Endothelial cell of umbilical vein (primary cell): Measurements from ENCODE around the gene APOBEC4. TPM values are rescaled to one million over a fixed set of nuclear protein-coding genes. Genes with fewer than 3 reads are reported as not detected.

Experiments used
- BruUV-seq: library from RNA; stranded (reverse); fragments of 400-500 nt; replicated peaks from 2 replicates; lab custom pipeline; 2021; lab: Mats Ljungman, UMichigan
- CTCF ChIA-PET: fragments of 300-600, 350-600 bp; sonication (Branson Sonifier 250); formaldehyde crosslinking; loops from one replicate; lab custom pipeline; 2021; ENCODE audit warnings: antibody characterized with exemption, inconsistent platforms; lab: Charles Lee
- POLR2A ChIA-PET: fragments of 300-600, 350-600 bp; sonication (Branson Sonifier 250); formaldehyde crosslinking; loops from one replicate; lab custom pipeline; 2021; ENCODE audit warnings: antibody characterized with exemption, inconsistent platforms; lab: Charles Lee
- DNase-seq: peaks from one replicate; pipeline ENCODE4 v3.0.0-alpha.2; 2011; ENCODE audit warnings: low read depth, low spot score
- FAIRE-seq: peaks from 2 replicates; lab custom pipeline; 2011; peaks lifted over from hg19 to GRCh38; lab: Jason Lieb, UNC
- H2AFZ ChIP-seq: 2 replicates; pipeline ENCODE4 v1.6.0; 2012; ENCODE audit warnings: low read depth, low read length, control low read depth, inconsistent platforms
- H3K27ac ChIP-seq: 2 replicates; pipeline ENCODE4 v1.5.1; 2011; ENCODE audit warnings: low read depth, mild to moderate bottlenecking, control low read depth, low read length, moderate library complexity; ENCODE audit not compliant: insufficient read depth
- H3K27me3 ChIP-seq, 2 experiments: 2 replicates each; pipeline versions ENCODE4 v1.6.0 to v1.6.1; 2011; ENCODE audit warnings: low read length in 2 of 2, mixed read lengths in 1 of 2; ENCODE audit not compliant: control insufficient read depth in 2 of 2, insufficient read depth in 2 of 2
- H3K36me3 ChIP-seq, 2 experiments: 2 replicates in 1 of 2; 3 replicates in 1 of 2; pipeline ENCODE4 v1.5.1; 2011; ENCODE audit warnings: low read length in 2 of 2, mild to moderate bottlenecking in 1 of 2, moderate library complexity in 1 of 2; ENCODE audit not compliant: control insufficient read depth in 2 of 2, insufficient read depth in 2 of 2; ENCODE audit errors: extremely low read depth in 1 of 2
- H3K4me1 ChIP-seq: 3 replicates; pipeline ENCODE4 v1.5.1; 2011; ENCODE audit warnings: mild to moderate bottlenecking, low read length; ENCODE audit not compliant: control insufficient read depth, insufficient read depth; ENCODE audit errors: extremely low read depth
- H3K4me2 ChIP-seq: 2 replicates; pipeline ENCODE4 v1.6.1; 2011; ENCODE audit warnings: low read length, control low read depth, mixed read lengths; ENCODE audit not compliant: insufficient read depth
- H3K4me3 ChIP-seq, 3 experiments: fragments of 200-600 bp in 1 of 3; sonication (generic), shearing (Covaris generic) in 1 of 3; replicated peaks in 1 of 3; 2 replicates each; pipeline ENCODE4 v1.5.1; 2011 to 2016; ENCODE audit warnings: control low read depth in 3 of 3, low read length in 3 of 3, mild to moderate bottlenecking in 2 of 3, inconsistent platforms in 1 of 3, low read depth in 1 of 3, moderate library complexity in 1 of 3; ENCODE audit not compliant: insufficient read depth in 1 of 3
- H3K79me2 ChIP-seq: 2 replicates; pipeline ENCODE4 v1.6.0; 2012; ENCODE audit warnings: low read length, inconsistent platforms; ENCODE audit not compliant: control insufficient read depth, insufficient read depth
- H3K9ac ChIP-seq: replicated peaks from 2 replicates; pipeline ENCODE3; 2011; ENCODE audit warnings: low read length, control low read depth; ENCODE audit not compliant: insufficient read depth; ENCODE audit errors: extremely low read depth
- H3K9me1 ChIP-seq: replicated peaks from 3 replicates; pipeline ENCODE4 v1.6.0; 2011; ENCODE audit warnings: mild to moderate bottlenecking, low read length; ENCODE audit not compliant: control insufficient read depth, insufficient read depth; ENCODE audit errors: extremely low read depth
- H3K9me3 ChIP-seq: replicated peaks from 2 replicates; pipeline ENCODE4 v1.5.1; 2012; ENCODE audit warnings: low read length, inconsistent platforms; ENCODE audit not compliant: control insufficient read depth, insufficient read depth
- H4K20me1 ChIP-seq: replicated peaks from 2 replicates; pipeline ENCODE3; 2011; ENCODE audit warnings: mild to moderate bottlenecking, low read length; ENCODE audit not compliant: control insufficient read depth, insufficient read depth; ENCODE audit errors: extremely low read depth
- FOS ChIP-seq: IDR thresholded peaks from 2 replicates; pipeline ENCODE4 v1.6.1; 2011; ENCODE audit warnings: mild to moderate bottlenecking, low read length, moderate library complexity, borderline replicate concordance; ENCODE audit not compliant: insufficient read depth
- GATA2 ChIP-seq: IDR thresholded peaks from 2 replicates; pipeline ENCODE4 v1.7.0; 2011; ENCODE audit warnings: low read depth, mild to moderate bottlenecking, moderate library complexity, mixed read lengths, low read length; ENCODE audit not compliant: insufficient read length, insufficient read depth
- JUN ChIP-seq: IDR thresholded peaks from 2 replicates; pipeline ENCODE4 v1.6.1; 2011; ENCODE audit warnings: borderline replicate concordance, low read depth; ENCODE audit not compliant: insufficient read length, insufficient read depth
- MYC ChIP-seq: IDR thresholded peaks from one replicate; pipeline ENCODE4 v1.6.1; 2011; ENCODE audit warnings: mild to moderate bottlenecking, low read depth, low read length
- POLR2A ChIP-seq: IDR thresholded peaks from 2 replicates; pipeline ENCODE4 v1.6.1; 2012; ENCODE audit warnings: low read depth, mild to moderate bottlenecking, control low read depth, low read length
- dilution Hi-C: fragments of 300-500 bp; cut with MboI; formaldehyde crosslinking; loops from one replicate; pipeline ENCODE4 v1.15.0; 2019; ENCODE audit warnings: low sequenced_read_pairs; ENCODE audit not compliant: extremely low pct_ligation_motif_present
- intact Hi-C: fragments of 100-400 bp; cut with micrococcal nuclease; formaldehyde crosslinking; loops from one replicate; pipeline ENCODE4 v1.10.0; 2022
- polyA plus RNA-seq, 4 experiments: library from polyadenylated mRNA; depleted of rRNA in 3 of 4; stranded (reverse) in 3 of 4; unstranded in 1 of 4; fragments of >200 nt; gene quantifications; 2 replicates each; pipeline versions ENCODE4 v1.2.1 to v1.2.3, GENCODE V29; 2011 to 2012; ENCODE audit warnings: missing spikeins in 1 of 4
- total RNA-seq: library from RNA; stranded (reverse); gene quantifications from 2 replicates; pipeline ENCODE4 v1.2.3, GENCODE V29; 2021
- TF ChIP-seq, protein P1 (sequence below): IDR thresholded peaks from 2 replicates; pipeline ENCODE4 v1.6.1; 2011; ENCODE audit not compliant: insufficient read depth, insufficient read length

APOBEC4 gene
- total and polyA plus RNA-seq, 2 donors (not counting 3 experiments of a cell fraction or from before 2014, with no cell fraction given): not detected

DNA sequence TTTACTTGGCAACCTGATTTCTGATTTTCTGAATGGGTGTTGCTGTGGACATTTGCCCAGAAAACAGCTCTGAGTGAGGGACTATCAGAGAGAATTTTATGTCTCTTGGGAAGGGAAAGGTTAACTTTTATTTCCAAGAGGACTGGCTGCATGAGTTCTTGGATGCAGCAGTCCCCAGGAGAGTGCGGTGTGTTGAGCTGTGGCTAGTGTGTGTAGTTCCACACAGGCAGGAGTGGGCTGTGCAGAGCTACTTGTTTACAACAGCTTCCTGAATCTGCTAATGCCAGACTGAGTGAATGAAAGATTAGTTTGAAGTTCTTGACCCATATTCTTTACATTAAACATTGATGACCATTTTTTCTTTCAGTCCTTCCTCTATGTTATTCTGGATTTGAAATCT, 41.0 kb upstream of the APOBEC4 start:
- Histone ChIP-seq H3K4me2 (no peak overlapping the region), H2AFZ (no peak overlapping the region), H3K79me2 (no peaks in the 10 kb centered on the region), H3K9me3 (no peaks in the 10 kb centered on the region), H3K9me1 (no peaks in the 10 kb centered on the region), H3K9ac (no peak overlapping the region), H3K27me3 (no peaks in the 10 kb centered on the region), H3K4me1 (peaks cover 14% of the 10 kb centered on the region), H3K36me3 (no peaks in the 10 kb centered on the region), H4K20me1 (no peaks in the 10 kb centered on the region), H3K27ac (no peak overlapping the region), H3K4me3 (no peak overlapping the region)
- BruUV-seq: no TSS peak
- ChIA-PET CTCF (interaction anchor here (0.9 to 3.5 kb wide), 6 partner anchors 9 to 227 kb away, joined by 3 to 39 read pairs (median 5); no protein-coding TSS in a partner anchor), POLR2A (interaction anchor here (0.7 kb wide), 1 partner anchor 336 kb away, joined by 3 read pairs; no protein-coding TSS in a partner anchor)
- DNase-seq: peak; percentile 11
- dilution Hi-C loops (no loop called here), intact Hi-C loops (no loop called here)
- FAIRE-seq: no peak
- TF ChIP-seq JUN: no peak
- no peak for TF ChIP-seq FOS
- no peak for TF ChIP-seq POLR2A

DNA sequence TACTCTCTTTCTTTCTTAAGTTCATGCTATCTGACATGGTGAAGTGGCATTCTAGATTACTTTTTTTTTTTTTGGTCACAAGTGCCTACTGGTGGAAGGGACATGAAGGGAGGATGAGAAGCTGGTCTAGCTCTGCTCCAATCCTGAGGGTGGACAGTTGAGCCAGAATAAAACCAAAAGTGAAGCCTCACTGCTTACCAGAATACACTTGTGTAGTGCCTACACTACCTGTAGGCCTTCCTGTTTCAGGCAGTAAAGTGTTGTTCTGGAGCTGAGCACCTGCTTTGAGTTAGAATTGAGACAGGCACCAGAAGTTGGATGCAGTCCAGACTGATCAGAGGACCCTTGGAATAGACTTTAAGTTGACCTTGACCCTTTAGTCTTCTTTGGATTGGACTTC, 40.4 kb upstream of the APOBEC4 start:
- intact Hi-C loops (no loop called here), dilution Hi-C loops (no loop called here)
- POLR2A ChIA-PET: interaction anchor here (0.7 kb wide), 1 partner anchor 337 kb away, joined by 3 read pairs; no protein-coding TSS in a partner anchor
- no peaks in the 10 kb centered on the region for H4K20me1 ChIP-seq
- H3K4me2 ChIP-seq: no peak overlapping the region
- H3K4me3 ChIP-seq: no peak overlapping the region
- no peaks in the 10 kb centered on the region for H3K9me1 ChIP-seq
- BruUV-seq: no TSS peak
- TF ChIP-seq, protein P1, sequence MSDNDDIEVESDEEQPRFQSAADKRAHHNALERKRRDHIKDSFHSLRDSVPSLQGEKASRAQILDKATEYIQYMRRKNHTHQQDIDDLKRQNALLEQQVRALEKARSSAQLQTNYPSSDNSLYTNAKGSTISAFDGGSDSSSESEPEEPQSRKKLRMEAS: no peak
- no peak for TF ChIP-seq MYC
- no peak for TF ChIP-seq JUN
- TF ChIP-seq GATA2: no peak
- DNase-seq (no peak), FAIRE-seq (no peak)
- H3K9me3 ChIP-seq: no peaks in the 10 kb centered on the region
- H3K4me1 ChIP-seq: peaks cover 9% of the 10 kb centered on the region
- H3K27ac ChIP-seq: no peak overlapping the region
- no peak overlapping the region for H3K9ac ChIP-seq
- no peaks in the 10 kb centered on the region for H3K36me3 ChIP-seq
- H2AFZ ChIP-seq: no peak overlapping the region
- no peaks in the 10 kb centered on the region for H3K27me3 ChIP-seq
- H3K79me2 ChIP-seq: no peaks in the 10 kb centered on the region
- CTCF ChIA-PET: interaction anchor here (0.9 to 3.5 kb wide), 5 partner anchors 9 to 227 kb away, joined by 3 to 39 read pairs (median 6); no protein-coding TSS in a partner anchor
